ENCODE data around the gene ARHGAP42.

DNA sequence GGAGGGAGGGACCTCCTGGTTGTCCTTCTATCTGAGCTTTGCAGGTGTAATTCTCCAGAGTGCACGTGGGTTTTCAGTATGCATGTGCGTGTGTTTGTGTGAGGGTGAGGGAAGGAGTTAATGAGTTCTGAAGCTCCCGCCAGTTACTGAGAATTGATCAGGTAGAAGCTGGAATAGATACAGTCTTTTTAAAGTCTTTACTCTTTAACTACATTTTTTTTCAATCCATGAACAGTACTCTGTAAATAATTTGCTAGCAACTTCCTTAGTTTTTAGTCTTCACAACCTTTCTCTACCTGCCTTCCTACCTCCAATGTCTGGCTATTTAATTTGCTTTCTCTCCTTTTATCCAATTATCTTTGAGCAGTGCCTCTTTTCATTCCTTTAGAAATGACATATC, 25.5 kb downstream of the ARHGAP42 start:
- TF ChIP-seq, protein P1, sequence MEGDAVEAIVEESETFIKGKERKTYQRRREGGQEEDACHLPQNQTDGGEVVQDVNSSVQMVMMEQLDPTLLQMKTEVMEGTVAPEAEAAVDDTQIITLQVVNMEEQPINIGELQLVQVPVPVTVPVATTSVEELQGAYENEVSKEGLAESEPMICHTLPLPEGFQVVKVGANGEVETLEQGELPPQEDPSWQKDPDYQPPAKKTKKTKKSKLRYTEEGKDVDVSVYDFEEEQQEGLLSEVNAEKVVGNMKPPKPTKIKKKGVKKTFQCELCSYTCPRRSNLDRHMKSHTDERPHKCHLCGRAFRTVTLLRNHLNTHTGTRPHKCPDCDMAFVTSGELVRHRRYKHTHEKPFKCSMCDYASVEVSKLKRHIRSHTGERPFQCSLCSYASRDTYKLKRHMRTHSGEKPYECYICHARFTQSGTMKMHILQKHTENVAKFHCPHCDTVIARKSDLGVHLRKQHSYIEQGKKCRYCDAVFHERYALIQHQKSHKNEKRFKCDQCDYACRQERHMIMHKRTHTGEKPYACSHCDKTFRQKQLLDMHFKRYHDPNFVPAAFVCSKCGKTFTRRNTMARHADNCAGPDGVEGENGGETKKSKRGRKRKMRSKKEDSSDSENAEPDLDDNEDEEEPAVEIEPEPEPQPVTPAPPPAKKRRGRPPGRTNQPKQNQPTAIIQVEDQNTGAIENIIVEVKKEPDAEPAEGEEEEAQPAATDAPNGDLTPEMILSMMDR (optimal IDR thresholded peaks at IDR 0.05 in 1 of 3, IDR thresholded peaks at IDR 0.05 in 1 of 3, conservative IDR thresholded peaks at IDR 0.05 in 1 of 3; ENCODE audit: extremely low read depth in 1 of 3, insufficient read depth in 2 of 3, low read length in 3 of 3), result no peak
- TF ChIP-seq EZH2 (IDR thresholded peaks at IDR 0.05; ENCODE audit: low read length), result no peak
